A549 (cell line): ENCODE data around the gene PPP6R3. TPM values are rescaled to one million over a fixed set of nuclear protein-coding genes. Genes with fewer than 3 reads are reported as not detected.

Source experiments
- ATAC-seq, 2 experiments: fragments of 200-7000 bp in 1 of 2; fragments of >200 bp in 1 of 2; cut with Nextera tagmentation in 1 of 2; cut with Tn5 transposase in 1 of 2; 3 replicates each; pipeline versions ENCODE4 v1.8.0 to v1.9.1; 2018 to 2020; ENCODE audit warnings: mild to moderate bottlenecking in 1 of 2, moderate library complexity in 1 of 2
- CTCF ChIA-PET: fragments of 300-600 bp; sonication (Branson Sonifier 250); formaldehyde crosslinking; extraction: SDS; loops from one replicate; lab custom pipeline; 2021; ENCODE audit warnings: antibody characterized with exemption, inconsistent platforms; lab: Yijun Ruan, JAX
- POLR2A ChIA-PET: fragments of 350-600 bp; formaldehyde crosslinking; extraction: SDS; loops from one replicate; lab custom pipeline; 2021; ENCODE audit warnings: antibody characterized with exemption, inconsistent platforms; lab: Yijun Ruan, JAX
- DNase-seq, 2 experiments: peaks; one replicate each; pipeline versions ENCODE4 v3.0.0 to v3.0.0-alpha.2; 2011 to 2016; ENCODE audit warnings: low read depth in 1 of 2, low spot score in 1 of 2
- FAIRE-seq: peaks from 2 replicates; lab custom pipeline; 2011; peaks lifted over from hg19 to GRCh38; lab: Jason Lieb, UNC
- H3K27ac ChIP-seq, 2 experiments: fragments of >200 bp; sonication (Bioruptor Twin); formaldehyde crosslinking; 3 replicates each; pipeline ENCODE4 v1.5.1; 2016 to 2017
- H3K4me1 ChIP-seq: fragments of >200 bp; sonication (Bioruptor Twin); formaldehyde crosslinking; 3 replicates; pipeline ENCODE4 v1.6.1; 2016
- H3K4me2 ChIP-seq: fragments of >200 bp; sonication (Bioruptor Twin); formaldehyde crosslinking; 3 replicates; pipeline ENCODE4 v1.6.1; 2016
- H3K4me3 ChIP-seq: fragments of >200 bp; sonication (Bioruptor Twin); formaldehyde crosslinking; 3 replicates; pipeline ENCODE4 v1.5.1; 2016
- H3K9me3 ChIP-seq: fragments of >200 bp; sonication (Bioruptor Twin); formaldehyde crosslinking; 3 replicates; pipeline ENCODE4 v1.6.1; 2016
- CBX8 ChIP-seq: fragments of 200-600 bp; sonication (generic); IDR thresholded peaks from 2 replicates; pipeline ENCODE4 v1.6.1; 2016
- E2F6 ChIP-seq: IDR thresholded peaks from 2 replicates; pipeline ENCODE4 v1.6.1; 2012; ENCODE audit warnings: low read depth, borderline replicate concordance
- EHF ChIP-seq: fragments of 250-450 bp; sonication (Bioruptor Pico); IDR thresholded peaks from 2 replicates; pipeline ENCODE4 v1.5.0; 2020; ENCODE audit warnings: mild to moderate bottlenecking
- FOXS1 ChIP-seq: fragments of 250-450 bp; sonication (Bioruptor Pico); IDR thresholded peaks from 2 replicates; pipeline ENCODE4 v1.5.0; 2020; ENCODE audit warnings: mild to moderate bottlenecking, moderate library complexity
- HDAC2 ChIP-seq: fragments of 200-600 bp; sonication (generic); IDR thresholded peaks from 2 replicates; pipeline ENCODE4 v1.6.1; 2016
- HES2 ChIP-seq: fragments of >200 bp; sonication (Bioruptor Twin); formaldehyde crosslinking; IDR thresholded peaks from 2 replicates; pipeline ENCODE4 v1.6.1; 2016
- HMGXB4 ChIP-seq: fragments of 250-450 bp; sonication (Bioruptor Pico); IDR thresholded peaks from 2 replicates; pipeline ENCODE4 v1.5.0; 2021; ENCODE audit warnings: mild to moderate bottlenecking, moderate library complexity, borderline replicate concordance
- HOXB5 ChIP-seq: fragments of 250-450 bp; sonication (Bioruptor Pico); IDR thresholded peaks from 2 replicates; pipeline ENCODE4 v1.5.0; 2020; ENCODE audit warnings: mild to moderate bottlenecking, moderate library complexity
- JUNB ChIP-seq: fragments of >200 bp; sonication (Bioruptor Twin); formaldehyde crosslinking; IDR thresholded peaks from 2 replicates; pipeline ENCODE4 v1.6.1; 2016
- KDM5A ChIP-seq: fragments of 200-600 bp; sonication (generic); IDR thresholded peaks from 2 replicates; pipeline ENCODE4 v1.6.1; 2016; ENCODE audit warnings: antibody characterized with exemption, mild to moderate bottlenecking
- MAZ ChIP-seq: fragments of 150-350 bp; IDR thresholded peaks from 2 replicates; pipeline ENCODE4 v1.6.1; 2014; ENCODE audit warnings: antibody characterized with exemption, low read depth, low read length, borderline replicate concordance
- MYC ChIP-seq: IDR thresholded peaks from 2 replicates; pipeline ENCODE4 v1.6.1; 2012; ENCODE audit warnings: mild to moderate bottlenecking, inconsistent platforms, low read length, improper control_type of control experiment, borderline replicate concordance
- NPAS2 ChIP-seq: fragments of 250-450 bp; sonication (Bioruptor Pico); IDR thresholded peaks from 2 replicates; pipeline ENCODE4 v1.8.0; 2022; ENCODE audit warnings: mild to moderate bottlenecking, moderate library complexity, borderline replicate concordance
- REST ChIP-seq: fragments of 200-600 bp; sonication (generic); IDR thresholded peaks from 2 replicates; pipeline ENCODE4 v1.6.1; 2016; ENCODE audit warnings: antibody characterized with exemption, mild to moderate bottlenecking, moderate library complexity
- RNF2 ChIP-seq: fragments of 200-600 bp; sonication (generic); IDR thresholded peaks from 2 replicates; pipeline ENCODE4 v1.6.1; 2016; ENCODE audit warnings: low read depth, mild to moderate bottlenecking, antibody characterized with exemption, moderate library complexity, borderline replicate concordance
- TP53 ChIP-seq: fragments of 250-450 bp; sonication (Bioruptor Pico); IDR thresholded peaks from 2 replicates; pipeline ENCODE4 v1.5.0; 2021; ENCODE audit warnings: mild to moderate bottlenecking, moderate library complexity
- ZNF302 ChIP-seq: fragments of 250-450 bp; sonication (Bioruptor Pico); IDR thresholded peaks from 2 replicates; pipeline ENCODE4 v1.9.0; 2021; ENCODE audit warnings: inconsistent platforms, mild to moderate bottlenecking, moderate library complexity
- ZSCAN20 ChIP-seq: fragments of 250-450 bp; sonication (Bioruptor Pico); IDR thresholded peaks from 2 replicates; pipeline ENCODE4 v1.8.0; 2022; ENCODE audit warnings: mild to moderate bottlenecking, moderate library complexity
- polyA plus RNA-seq, 4 experiments: library from polyadenylated mRNA; depleted of rRNA in 3 of 4; stranded (reverse); fragments of >200 nt; fragmentation: RNase III in 1 of 4; extraction: RNeasy Plus Mini Kit Qiagen cat#74134 plus additional on column Dnase treatment in 1 of 4; gene quantifications; 2 replicates in 3 of 4; 3 replicates in 1 of 4; pipeline ENCODE4 v1.2.3, GENCODE V29; 2011 to 2017

PPP6R3 gene
- polyA plus RNA-seq, 2 of the 4 experiments (the other 2 are of a cell fraction) = 69.7 to 114 TPM

- no peak for TF ChIP-seq REST
- no peak for TF ChIP-seq MAZ
Measured at GRCh38 chr11:68543594-68543993, 83.0 kb downstream of the PPP6R3 start (continued).

- H3K4me3 ChIP-seq = no peak overlapping the region
- ChIA-PET POLR2A (no interaction called here), CTCF (interaction anchor here (1.2 kb wide), 1 partner anchor 37 kb away, joined by 3 read pairs; no protein-coding TSS in a partner anchor)
Measured at GRCh38 chr11:68545347-68545746, 84.8 kb downstream of the PPP6R3 start.

More at GRCh38 chr11:68545347-68545746, 84.8 kb downstream of the PPP6R3 start:
- Histone ChIP-seq H3K4me1 (peaks cover 26% of the 10 kb centered on the region), H3K4me2 (no peak overlapping the region), H3K27ac (no peak overlapping the region), H3K9me3 (no peaks in the 10 kb centered on the region)
- TF ChIP-seq RNF2 = no peak
- TF ChIP-seq JUNB = no peak
- TF ChIP-seq TP53 = no peak
- no peak for TF ChIP-seq E2F6
- TF ChIP-seq HDAC2 = no peak
- no peak for TF ChIP-seq HOXB5 (CRISPR knock-in tag)
- TF ChIP-seq MAZ = no peak
- TF ChIP-seq ZNF302 (CRISPR knock-in tag) = no peak
- no peak for TF ChIP-seq MYC
- no peak for TF ChIP-seq KDM5A
- TF ChIP-seq NPAS2 (CRISPR knock-in tag) = no peak
- TF ChIP-seq HES2 = no peak
- no peak for TF ChIP-seq HMGXB4 (CRISPR knock-in tag)
- TF ChIP-seq CBX8 = no peak
- no peak for TF ChIP-seq FOXS1 (CRISPR knock-in tag)
- TF ChIP-seq ZSCAN20 (CRISPR knock-in tag) = no peak
- no peak for TF ChIP-seq EHF
- no peak for TF ChIP-seq REST
- ATAC-seq = no peak
- no peak for FAIRE-seq
- no peak for DNase-seq
